Mesodermal cell (in vitro differentiated cells): Measurements from ENCODE around the gene OPCML.

ENCODE experiments used
- H3K27ac ChIP-seq: 2 replicates; pipeline ENCODE4 v1.7.0; 2013; ENCODE audit warnings: mild to moderate bottlenecking, low read depth, low read length, moderate library complexity; ENCODE audit not compliant: severe bottlenecking
- H3K36me3 ChIP-seq: 2 replicates; pipeline ENCODE4 v1.7.1; 2013; ENCODE audit warnings: mild to moderate bottlenecking, low read length, moderate library complexity; ENCODE audit not compliant: control insufficient read depth, insufficient read depth
- H3K4me1 ChIP-seq: one replicate; pipeline ENCODE4 v1.7.1; 2013; ENCODE audit warnings: mild to moderate bottlenecking, low read length; ENCODE audit not compliant: insufficient read depth, control insufficient read depth, poor library complexity, severe bottlenecking
- H3K4me3 ChIP-seq: 2 replicates; pipeline ENCODE4 v1.7.0; 2013; ENCODE audit warnings: low read length, control low read depth, mild to moderate bottlenecking; ENCODE audit not compliant: insufficient read depth, poor library complexity, severe bottlenecking; ENCODE audit errors: extremely low read depth
- H3K9me3 ChIP-seq: 2 replicates; pipeline ENCODE4 v1.7.1; 2013; ENCODE audit warnings: mild to moderate bottlenecking, low read length, moderate library complexity; ENCODE audit not compliant: control insufficient read depth
- WGBS, 2 experiments: methylation state at CpG; one replicate each; pipeline ENCODE4 v1.1.5; 2013; ENCODE audit warnings: missing lambda C conversion rate in 2 of 2; ENCODE audit not compliant: insufficient coverage in 2 of 2; 5-methylcytosine and 5-hydroxymethylcytosine counted together

Gene OPCML

GRCh38 chr11:133559382-133559781 is 27.1 kb upstream of the OPCML start:
- Histone ChIP-seq H3K4me3 (no peak overlapping the region), H3K9me3 (no peaks in the 10 kb centered on the region), H3K4me1 (peaks cover 8% of the 10 kb centered on the region), H3K36me3 (no peaks in the 10 kb centered on the region), H3K27ac (no peak overlapping the region)
- WGBS, 2 experiments, result 88 to 94% methylated on average over 3 to 4 of the region's 6 CpGs

GRCh38 chr11:133555034-133555433 is 22.7 kb upstream of the OPCML start:
- 77 to 84% methylated on average over 3 to 5 of the region's 6 CpGs for WGBS, 2 experiments
- no peaks in the 10 kb centered on the region for H3K9me3 ChIP-seq
- H3K27ac ChIP-seq, result peak overlapping the region; percentile 54
- H3K4me3 ChIP-seq, result no peak overlapping the region
- no peaks in the 10 kb centered on the region for H3K36me3 ChIP-seq
- H3K4me1 ChIP-seq, result peaks cover 8% of the 10 kb centered on the region

DNA sequence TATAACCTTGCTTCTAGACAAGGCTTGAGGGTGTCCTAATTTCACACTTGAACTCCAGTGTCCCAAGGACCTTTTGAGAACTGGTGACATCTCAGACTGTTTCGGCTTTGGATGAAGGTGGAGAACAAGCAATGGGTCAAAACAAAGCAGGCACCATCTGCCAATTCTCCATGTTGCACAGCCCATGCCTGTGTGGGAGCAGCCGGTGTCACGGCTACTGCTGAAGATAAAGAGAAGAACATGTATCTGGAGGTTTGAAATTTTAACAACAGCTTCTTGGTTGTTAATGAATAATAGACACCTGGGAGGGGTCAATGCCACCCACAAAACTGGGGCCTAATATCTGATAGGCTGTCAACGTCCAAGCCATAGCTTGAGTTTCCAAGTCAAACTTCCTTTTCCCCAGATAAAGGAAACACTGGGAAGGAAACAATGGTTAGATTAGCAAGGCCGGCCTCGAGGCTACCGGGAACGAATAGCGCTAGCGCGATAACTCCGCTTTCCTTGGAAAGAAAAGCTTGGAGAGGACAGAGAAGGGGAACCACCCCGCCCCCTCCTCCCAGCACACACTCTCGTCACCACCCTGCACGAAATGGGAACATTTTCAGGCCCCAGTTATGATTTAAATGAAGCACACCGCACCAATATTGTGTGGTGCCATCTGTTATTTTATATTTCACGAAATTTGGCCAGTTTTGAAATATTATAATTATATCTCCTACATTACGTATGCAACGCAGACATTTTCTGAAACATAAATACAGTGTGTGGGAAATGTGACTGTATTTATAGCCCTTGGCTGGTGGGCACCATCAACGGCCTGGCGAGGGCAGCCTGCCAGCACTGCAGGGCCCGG is 21.8 kb upstream of the OPCML start:
- Histone ChIP-seq H3K27ac (no peak overlapping the region), H3K9me3 (no peaks in the 10 kb centered on the region), H3K4me3 (no peak overlapping the region), H3K36me3 (no peaks in the 10 kb centered on the region), H3K4me1 (peaks cover 8% of the 10 kb centered on the region)
- 92 to 98% methylated on average over 4 to 12 of the region's 22 CpGs for WGBS, 2 experiments

DNA sequence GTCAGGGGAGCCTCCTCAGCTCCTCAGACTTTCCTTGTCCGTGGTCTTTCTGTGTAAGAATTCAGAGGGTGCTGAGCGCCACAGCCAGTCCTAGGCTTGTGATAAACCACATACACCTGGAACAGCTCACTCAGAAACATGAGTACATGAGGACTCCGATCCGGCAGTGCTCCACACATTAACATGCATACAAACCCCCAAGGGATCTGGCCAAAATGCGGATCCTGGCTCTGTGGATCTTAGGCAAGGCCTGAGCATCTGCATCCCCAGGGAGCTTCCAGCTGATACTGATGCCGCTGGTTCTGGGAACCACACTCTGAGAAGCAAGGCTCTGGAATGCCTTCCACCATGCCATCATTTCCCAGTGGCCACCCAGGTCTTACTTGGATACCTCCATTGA is 20.6 kb upstream of the OPCML start:
- 89 to 94% methylated on average over 3 to 4 of the region's 6 CpGs for WGBS, 2 experiments
- no peaks in the 10 kb centered on the region for H3K9me3 ChIP-seq
- peaks cover 8% of the 10 kb centered on the region for H3K4me1 ChIP-seq
- H3K27ac ChIP-seq, result no peak overlapping the region
- no peak overlapping the region for H3K4me3 ChIP-seq
- no peaks in the 10 kb centered on the region for H3K36me3 ChIP-seq

DNA sequence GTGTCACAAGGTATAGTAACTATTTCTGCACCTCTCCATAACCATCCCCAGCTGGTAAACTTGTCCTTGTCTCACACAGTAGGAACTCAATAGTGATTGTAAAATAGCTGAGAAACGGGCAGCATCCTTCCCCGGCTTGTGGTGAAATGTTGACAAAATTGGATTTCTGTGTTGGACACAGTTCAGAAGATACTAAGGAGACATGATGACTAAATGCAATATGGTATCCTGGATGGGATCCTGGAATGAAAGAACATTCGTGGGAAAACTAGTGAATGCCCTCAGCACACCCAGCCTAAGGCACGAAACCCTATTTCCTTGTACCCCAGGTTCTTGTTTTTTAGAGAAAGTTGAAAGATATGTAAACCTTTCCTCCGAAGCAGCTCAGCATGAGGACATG is 18.8 kb upstream of the OPCML start:
- no peaks in the 10 kb centered on the region for H3K36me3 ChIP-seq
- H3K9me3 ChIP-seq, result no peaks in the 10 kb centered on the region
- WGBS, 2 experiments, result 84 to 100% methylated on average over 3 of the region's 5 CpGs
- H3K4me1 ChIP-seq, result peaks cover 8% of the 10 kb centered on the region
- H3K27ac ChIP-seq, result no peak overlapping the region
- H3K4me3 ChIP-seq, result no peak overlapping the region

DNA sequence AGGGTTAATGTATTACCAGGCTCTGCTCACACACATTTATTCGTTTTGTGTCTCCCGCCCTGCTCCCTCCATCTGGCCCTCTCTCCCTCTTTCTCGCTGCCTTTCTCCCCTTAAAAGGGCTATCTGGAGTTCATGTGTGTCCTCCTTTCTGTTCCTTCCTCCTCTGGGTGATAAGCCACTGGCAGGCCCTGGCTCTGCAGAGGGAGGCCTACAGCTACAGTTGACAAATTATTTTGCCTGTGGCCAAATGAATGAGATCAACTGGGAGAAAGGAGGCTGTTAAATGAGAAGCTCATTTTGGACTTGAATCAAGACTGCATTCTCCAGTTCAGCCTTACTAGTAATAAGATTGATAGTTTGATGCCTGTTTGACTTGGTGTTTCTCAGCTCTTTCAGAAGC is 17.5 kb upstream of the OPCML start:
- Histone ChIP-seq H3K27ac (no peak overlapping the region), H3K36me3 (no peaks in the 10 kb centered on the region), H3K4me3 (no peak overlapping the region), H3K9me3 (no peaks in the 10 kb centered on the region), H3K4me1 (peaks cover 7% of the 10 kb centered on the region)
- 80 to 93% methylated on average over 3 of the region's 3 CpGs for WGBS, 2 experiments

- peaks cover 8% of the 10 kb centered on the region for H3K4me1 ChIP-seq
- no peak overlapping the region for H3K27ac ChIP-seq
- H3K9me3 ChIP-seq, result no peaks in the 10 kb centered on the region
- no peak overlapping the region for H3K4me3 ChIP-seq
- H3K36me3 ChIP-seq, result no peaks in the 10 kb centered on the region
- WGBS, 2 experiments, result 88 to 97% methylated on average over 6 to 7 of the region's 7 CpGs
Measured at GRCh38 chr11:133548641-133549040, 16.3 kb upstream of the OPCML start.

GRCh38 chr11:133547808-133548494 is 15.7 kb upstream of the OPCML start:
- Histone ChIP-seq H3K27ac (no peak overlapping the region), H3K4me1 (peaks cover 8% of the 10 kb centered on the region), H3K9me3 (no peaks in the 10 kb centered on the region), H3K36me3 (no peaks in the 10 kb centered on the region), H3K4me3 (no peak overlapping the region)
- WGBS, 2 experiments, result 81 to 94% methylated on average over 8 to 12 of the region's 12 CpGs

GRCh38 chr11:133545199-133545803 is 13.0 kb upstream of the OPCML start:
- WGBS, 2 experiments, result 37 to 43% methylated on average over 6 of the region's 8 CpGs
- H3K9me3 ChIP-seq, result no peaks in the 10 kb centered on the region
- no peaks in the 10 kb centered on the region for H3K36me3 ChIP-seq
- no peak overlapping the region for H3K4me3 ChIP-seq
- no peak overlapping the region for H3K27ac ChIP-seq
- H3K4me1 ChIP-seq, result peaks cover 19% of the 10 kb centered on the region

DNA sequence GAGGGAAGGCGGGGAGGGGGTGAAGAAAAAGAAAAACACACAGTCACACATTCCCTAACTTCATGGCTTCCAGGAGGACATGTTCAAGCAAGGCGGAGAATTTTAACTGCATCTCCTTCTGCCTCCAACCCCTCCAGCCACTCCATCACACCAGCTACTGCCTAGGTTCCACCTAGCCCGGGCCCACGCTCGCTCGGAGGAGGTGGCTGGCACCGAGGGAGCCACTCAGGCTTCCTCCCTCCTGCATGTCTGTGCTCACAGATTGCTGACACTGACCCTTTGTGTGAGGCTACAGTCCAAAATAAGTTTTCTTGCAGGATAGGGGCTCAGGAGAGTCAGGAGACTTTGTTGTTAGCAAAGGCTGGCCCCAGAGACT is 9.4 kb upstream of the OPCML start:
- no peak overlapping the region for H3K4me3 ChIP-seq
- WGBS, 2 experiments, result 25 to 26% methylated on average over 6 of the region's 7 CpGs
- peaks cover 19% of the 10 kb centered on the region for H3K4me1 ChIP-seq
- no peaks in the 10 kb centered on the region for H3K9me3 ChIP-seq
- H3K36me3 ChIP-seq, result no peaks in the 10 kb centered on the region
- peak overlapping the region; percentile 11 for H3K27ac ChIP-seq
